ENCODE results near the gene FGF14. TPM values are rescaled to one million over a fixed set of nuclear protein-coding genes. Genes with fewer than 3 reads are reported as not detected.

Gene FGF14
- total RNA-seq, 1 donor from 2014 or later = 2.0 TPM

DNA sequence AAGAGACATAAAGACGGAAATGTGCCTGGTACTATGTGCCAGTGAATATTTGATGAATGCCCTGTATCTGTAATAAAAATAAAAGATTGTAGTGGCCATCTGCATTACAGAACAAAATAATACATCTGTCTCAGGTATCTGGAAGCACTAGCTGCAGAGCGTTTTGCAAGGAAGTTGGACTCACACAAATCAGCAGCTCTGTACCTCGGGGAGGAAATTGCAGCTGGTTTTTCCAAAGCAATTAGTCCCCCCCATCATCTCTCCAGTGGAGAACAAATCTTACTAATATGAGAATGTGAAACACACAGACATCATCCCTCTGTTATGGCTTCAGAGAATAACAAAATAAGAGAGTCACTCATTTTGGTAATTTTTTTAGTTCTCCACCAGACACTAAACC is 704.1 kb downstream of the FGF14 start:
- DNase-seq = no peak
- intact Hi-C loops (cut with DNase I) = no loop called here
- ATAC-seq = no peak

DNA sequence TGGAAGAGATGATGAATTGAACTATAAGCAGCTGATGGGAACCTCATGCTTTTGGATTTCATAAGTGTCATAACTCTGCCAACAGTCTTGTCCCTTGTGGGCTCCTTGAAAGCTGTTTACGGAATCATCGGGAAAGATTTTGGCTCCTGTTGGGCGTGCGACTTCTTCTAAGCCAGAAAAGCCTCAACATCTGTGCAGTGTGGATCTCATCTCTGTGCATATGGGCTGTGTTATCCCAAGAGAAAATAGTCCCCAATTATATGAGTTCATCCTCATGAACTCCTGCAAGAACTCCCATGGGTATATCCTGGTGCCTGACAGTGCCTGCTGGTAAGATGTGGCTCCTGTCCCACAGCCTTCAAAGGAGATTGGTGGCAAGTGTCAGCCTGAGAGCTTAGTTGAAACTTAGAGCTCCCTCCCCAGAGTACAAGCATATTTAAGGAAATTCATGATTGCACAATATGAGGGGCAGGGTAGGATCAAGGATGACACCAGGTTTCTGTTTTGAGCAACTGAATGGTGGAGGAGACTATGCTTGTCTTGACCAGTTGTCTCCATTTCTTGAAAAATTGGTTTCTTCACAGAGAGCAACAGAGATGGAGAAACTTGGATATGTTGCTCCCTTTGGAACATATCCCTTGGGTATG is 705.9 kb downstream of the FGF14 start:
- Histone ChIP-seq H3K4me1 (no peaks in the 10 kb centered on the region), H3K27ac (no peak overlapping the region), H3K27me3 (no peaks in the 10 kb centered on the region), H3K9me3 (no peaks in the 10 kb centered on the region), H3K36me3 (no peaks in the 10 kb centered on the region), H3K4me3 (no peak overlapping the region)
- intact Hi-C loops (cut with DNase I) = no loop called here
- DNase-seq = no peak
- TF ChIP-seq, protein P1, sequence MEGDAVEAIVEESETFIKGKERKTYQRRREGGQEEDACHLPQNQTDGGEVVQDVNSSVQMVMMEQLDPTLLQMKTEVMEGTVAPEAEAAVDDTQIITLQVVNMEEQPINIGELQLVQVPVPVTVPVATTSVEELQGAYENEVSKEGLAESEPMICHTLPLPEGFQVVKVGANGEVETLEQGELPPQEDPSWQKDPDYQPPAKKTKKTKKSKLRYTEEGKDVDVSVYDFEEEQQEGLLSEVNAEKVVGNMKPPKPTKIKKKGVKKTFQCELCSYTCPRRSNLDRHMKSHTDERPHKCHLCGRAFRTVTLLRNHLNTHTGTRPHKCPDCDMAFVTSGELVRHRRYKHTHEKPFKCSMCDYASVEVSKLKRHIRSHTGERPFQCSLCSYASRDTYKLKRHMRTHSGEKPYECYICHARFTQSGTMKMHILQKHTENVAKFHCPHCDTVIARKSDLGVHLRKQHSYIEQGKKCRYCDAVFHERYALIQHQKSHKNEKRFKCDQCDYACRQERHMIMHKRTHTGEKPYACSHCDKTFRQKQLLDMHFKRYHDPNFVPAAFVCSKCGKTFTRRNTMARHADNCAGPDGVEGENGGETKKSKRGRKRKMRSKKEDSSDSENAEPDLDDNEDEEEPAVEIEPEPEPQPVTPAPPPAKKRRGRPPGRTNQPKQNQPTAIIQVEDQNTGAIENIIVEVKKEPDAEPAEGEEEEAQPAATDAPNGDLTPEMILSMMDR (IDR thresholded peaks at IDR 0.05) = no peak
- ATAC-seq = no peak

More for the DNA sequence above, 704.1 kb downstream of the FGF14 start:
- TF ChIP-seq, protein P1 (IDR thresholded peaks at IDR 0.05) = no peak
- H3K4me1 ChIP-seq = no peaks in the 10 kb centered on the region
- no peaks in the 10 kb centered on the region for H3K9me3 ChIP-seq
- H3K4me3 ChIP-seq = no peak overlapping the region
- H3K36me3 ChIP-seq = no peaks in the 10 kb centered on the region
- H3K27me3 ChIP-seq = no peaks in the 10 kb centered on the region
- H3K27ac ChIP-seq = no peak overlapping the region

DNA sequence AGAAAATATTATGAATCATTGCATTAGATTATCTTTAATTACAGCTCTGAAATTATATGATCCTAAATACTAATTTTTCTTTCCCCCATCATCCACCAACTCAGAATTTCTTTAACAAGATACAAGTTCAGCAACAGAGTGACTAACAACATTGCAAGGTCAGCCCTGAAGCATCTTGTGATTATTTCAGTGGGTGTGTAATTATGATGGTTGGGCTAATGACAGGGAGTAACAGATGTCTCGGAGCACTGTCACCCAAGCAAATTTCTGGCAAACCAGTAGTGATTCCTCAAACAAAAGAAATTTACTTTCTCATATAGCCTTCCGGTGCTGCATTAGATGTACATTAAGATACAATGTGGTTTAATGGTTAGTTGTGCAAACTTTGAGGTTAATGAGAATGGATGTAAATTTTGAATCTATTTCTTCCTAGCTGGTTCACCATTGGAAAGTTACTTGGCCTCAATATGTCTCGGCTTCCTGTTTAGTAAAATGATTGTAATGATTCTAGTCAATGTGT is 710.4 kb downstream of the FGF14 start:
- intact Hi-C loops (cut with DNase I) = no loop called here

DNA sequence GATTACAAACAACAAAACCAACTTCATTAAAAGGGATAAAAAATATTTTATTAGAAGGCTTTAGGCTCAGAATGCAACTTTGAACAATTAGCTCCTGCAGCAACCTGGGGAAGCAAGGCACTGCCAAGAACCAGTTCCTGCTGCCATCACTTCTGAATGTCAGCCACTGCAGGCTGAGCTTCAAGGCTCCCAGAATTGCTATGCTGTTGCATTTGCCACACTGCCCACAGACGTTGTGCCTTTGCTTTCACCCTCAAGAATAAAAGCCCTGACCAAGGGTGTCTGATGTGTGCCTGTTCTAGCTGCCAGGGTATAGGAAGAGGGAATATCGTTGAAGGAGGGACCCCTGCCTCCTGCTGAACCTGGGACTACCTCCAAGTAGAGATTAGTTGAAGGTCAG is 711.0 kb downstream of the FGF14 start:
- TF ChIP-seq, protein P1 (IDR thresholded peaks at IDR 0.05) = no peak
- intact Hi-C loops (cut with DNase I) = no loop called here
- Histone ChIP-seq H3K27ac (no peak overlapping the region), H3K4me3 (no peak overlapping the region), H3K9me3 (no peaks in the 10 kb centered on the region), H3K4me1 (no peaks in the 10 kb centered on the region), H3K36me3 (no peaks in the 10 kb centered on the region), H3K27me3 (no peaks in the 10 kb centered on the region)
- ATAC-seq = no peak
- DNase-seq = no peak

More for the DNA sequence above, 710.4 kb downstream of the FGF14 start:
- Histone ChIP-seq H3K27me3 (no peaks in the 10 kb centered on the region), H3K4me1 (no peaks in the 10 kb centered on the region), H3K4me3 (no peak overlapping the region), H3K36me3 (no peaks in the 10 kb centered on the region), H3K9me3 (no peaks in the 10 kb centered on the region), H3K27ac (no peak overlapping the region)
- TF ChIP-seq, protein P1 (IDR thresholded peaks at IDR 0.05) = no peak
- ATAC-seq (no peak), DNase-seq (no peak)

DNA sequence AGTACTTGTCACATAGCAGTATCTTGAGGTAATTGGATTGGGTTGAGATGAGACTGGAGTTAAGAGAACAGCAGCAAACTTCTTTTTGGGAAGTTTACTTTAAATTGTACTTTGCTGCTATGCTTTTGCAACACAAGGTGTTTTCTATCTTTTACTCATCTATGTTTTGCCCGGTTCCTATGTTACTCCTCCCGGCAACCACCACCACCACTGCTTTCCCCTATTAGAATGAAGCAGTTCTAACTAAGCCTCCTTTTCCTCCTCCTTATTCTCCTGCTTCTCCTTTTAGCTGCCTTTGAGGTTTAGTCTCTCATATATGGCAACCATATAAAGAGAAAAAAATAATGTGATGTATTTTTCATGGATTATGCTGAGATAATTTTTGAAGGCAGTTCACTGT is 715.8 kb downstream of the FGF14 start:
- ATAC-seq (no peak), DNase-seq (no peak)
- no peaks in the 10 kb centered on the region for H3K36me3 ChIP-seq
- H3K4me1 ChIP-seq = no peaks in the 10 kb centered on the region
- H3K27me3 ChIP-seq = no peaks in the 10 kb centered on the region
- H3K9me3 ChIP-seq = no peaks in the 10 kb centered on the region
- no peak overlapping the region for H3K27ac ChIP-seq
- intact Hi-C loops (cut with DNase I) = no loop called here
- H3K4me3 ChIP-seq = no peak overlapping the region
- TF ChIP-seq, protein P1 (IDR thresholded peaks at IDR 0.05) = no peak
